Neural crest cell (in vitro differentiated cells): ENCODE measurements around the gene SFI1. TPM values are rescaled to one million over a fixed set of nuclear protein-coding genes. Genes with fewer than 3 reads are reported as not detected.

Experiments
- DNase-seq: peaks from one replicate; pipeline ENCODE4 v3.0.0; 2021; ENCODE audit warnings: low read depth, mixed read lengths, low spot score
- H3K27ac Mint-ChIP-seq: one replicate; pipeline ENCODE4 v1.8.0; 2021; ENCODE audit warnings: mild to moderate bottlenecking, mixed read lengths; ENCODE audit not compliant: unreplicated experiment
- H3K27me3 Mint-ChIP-seq: 2 replicates; pipeline ENCODE4 v1.8.0; 2021; ENCODE audit warnings: low read depth, mild to moderate bottlenecking, mixed read lengths
- H3K36me3 Mint-ChIP-seq: 2 replicates; pipeline ENCODE4 v1.8.0; 2021; ENCODE audit warnings: low read depth, mild to moderate bottlenecking, mixed read lengths
- H3K4me1 Mint-ChIP-seq: 2 replicates; pipeline ENCODE4 v1.8.0; 2021; ENCODE audit warnings: mixed read lengths
- H3K4me3 Mint-ChIP-seq: one replicate; pipeline ENCODE4 v1.8.0; 2021; ENCODE audit warnings: mild to moderate bottlenecking, mixed read lengths
- H3K9me3 Mint-ChIP-seq: 2 replicates; pipeline ENCODE4 v1.8.0; 2021; ENCODE audit warnings: mixed read lengths
- total RNA-seq: library from RNA; stranded (reverse); gene quantifications from 2 replicates; pipeline ENCODE4 v1.2.1, GENCODE V29; 2021
- TF ChIP-seq, protein P1 (sequence below): fragments of 200-600 bp; sonication (generic); conservative IDR thresholded peaks from 2 replicates; pipeline ENCODE4 v1.5.0; 2021; ENCODE audit warnings: antibody characterized with exemption, mild to moderate bottlenecking

SFI1 gene
- total RNA-seq, 1 donor from 2014 or later = 67.3 TPM

DNA sequence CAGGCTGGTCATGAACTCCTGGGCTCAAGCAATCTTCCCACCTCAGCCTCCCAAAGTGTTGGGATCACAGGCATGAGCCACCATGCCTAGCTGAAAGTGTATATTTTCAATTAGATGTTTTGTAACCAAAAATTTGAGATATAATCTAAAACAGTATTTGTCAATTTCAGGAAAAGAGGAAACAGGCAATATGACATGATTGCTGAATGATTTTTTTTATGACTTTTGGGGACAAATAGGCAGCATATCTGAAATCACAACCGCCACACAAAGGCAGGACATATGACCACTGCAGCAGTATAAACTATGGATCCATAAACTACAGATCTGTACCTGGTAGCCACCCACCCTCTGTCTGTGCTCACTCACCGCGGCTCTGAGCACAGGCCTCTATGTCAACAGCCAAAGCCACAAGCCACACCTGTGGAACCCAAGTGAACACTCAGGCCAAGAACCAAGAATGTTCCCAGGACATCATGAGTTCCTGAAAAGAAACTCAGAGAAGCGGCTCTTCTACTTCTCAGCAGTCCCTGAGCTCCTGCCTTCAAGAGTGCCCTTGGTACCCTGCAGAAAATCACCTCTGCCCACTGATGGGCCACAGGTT, 143.2 kb downstream of the SFI1 start:
- H3K27me3 Mint-ChIP-seq = no peaks in the 10 kb centered on the region
- TF ChIP-seq, protein P1, sequence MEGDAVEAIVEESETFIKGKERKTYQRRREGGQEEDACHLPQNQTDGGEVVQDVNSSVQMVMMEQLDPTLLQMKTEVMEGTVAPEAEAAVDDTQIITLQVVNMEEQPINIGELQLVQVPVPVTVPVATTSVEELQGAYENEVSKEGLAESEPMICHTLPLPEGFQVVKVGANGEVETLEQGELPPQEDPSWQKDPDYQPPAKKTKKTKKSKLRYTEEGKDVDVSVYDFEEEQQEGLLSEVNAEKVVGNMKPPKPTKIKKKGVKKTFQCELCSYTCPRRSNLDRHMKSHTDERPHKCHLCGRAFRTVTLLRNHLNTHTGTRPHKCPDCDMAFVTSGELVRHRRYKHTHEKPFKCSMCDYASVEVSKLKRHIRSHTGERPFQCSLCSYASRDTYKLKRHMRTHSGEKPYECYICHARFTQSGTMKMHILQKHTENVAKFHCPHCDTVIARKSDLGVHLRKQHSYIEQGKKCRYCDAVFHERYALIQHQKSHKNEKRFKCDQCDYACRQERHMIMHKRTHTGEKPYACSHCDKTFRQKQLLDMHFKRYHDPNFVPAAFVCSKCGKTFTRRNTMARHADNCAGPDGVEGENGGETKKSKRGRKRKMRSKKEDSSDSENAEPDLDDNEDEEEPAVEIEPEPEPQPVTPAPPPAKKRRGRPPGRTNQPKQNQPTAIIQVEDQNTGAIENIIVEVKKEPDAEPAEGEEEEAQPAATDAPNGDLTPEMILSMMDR = no peak
- no peaks in the 10 kb centered on the region for H3K9me3 Mint-ChIP-seq
- no peaks in the 10 kb centered on the region for H3K36me3 Mint-ChIP-seq
- no peak overlapping the region for H3K4me3 Mint-ChIP-seq
- no peaks in the 10 kb centered on the region for H3K4me1 Mint-ChIP-seq
- DNase-seq = no peak
- no peak overlapping the region for H3K27ac Mint-ChIP-seq

DNA sequence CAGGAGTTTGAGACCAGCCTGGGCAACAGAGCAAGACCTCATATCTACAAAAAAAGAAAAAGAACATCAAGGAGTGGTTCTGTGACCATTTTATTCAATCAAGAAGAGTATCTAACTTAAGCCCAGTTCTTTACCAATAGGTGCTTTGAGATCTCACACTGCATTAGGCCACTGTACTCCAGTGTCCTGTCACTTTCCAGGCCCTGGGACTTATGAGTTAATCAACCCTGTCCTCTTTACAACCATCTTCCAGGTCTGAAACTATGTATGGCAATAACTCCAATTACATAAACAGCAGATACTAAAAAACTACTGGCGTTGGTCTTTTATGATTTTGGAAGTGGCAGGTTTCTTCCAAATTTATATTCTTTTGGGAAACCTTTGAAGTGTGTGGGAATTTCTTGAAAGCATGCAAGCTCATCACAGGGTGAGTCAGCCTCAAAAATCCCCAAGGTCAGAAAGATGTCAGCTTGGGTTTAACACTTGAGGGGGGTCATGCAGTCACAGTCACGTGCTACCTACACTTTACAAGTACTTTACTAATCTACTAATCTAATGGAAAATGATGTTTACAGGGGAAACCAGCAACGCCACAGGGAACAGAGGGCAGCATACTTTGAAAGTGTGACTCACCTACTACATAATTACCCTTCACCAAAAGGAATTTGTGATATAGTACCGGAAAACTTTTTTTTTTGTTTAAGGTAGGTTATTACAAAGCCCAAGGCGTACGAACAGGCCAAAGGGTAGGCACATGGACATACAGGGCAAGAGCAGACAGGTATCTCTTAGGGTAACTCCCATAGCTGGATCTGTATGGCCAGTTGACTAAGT, 150.1 kb downstream of the SFI1 start:
- H3K9me3 Mint-ChIP-seq = no peaks in the 10 kb centered on the region
- H3K27me3 Mint-ChIP-seq = no peaks in the 10 kb centered on the region
- peak overlapping the region; percentile 27 for H3K27ac Mint-ChIP-seq
- H3K36me3 Mint-ChIP-seq = peaks cover 2% of the 10 kb centered on the region
- H3K4me1 Mint-ChIP-seq = no peaks in the 10 kb centered on the region
- no peak overlapping the region for H3K4me3 Mint-ChIP-seq
- no peak for DNase-seq
- TF ChIP-seq, protein P1 = no peak

DNA sequence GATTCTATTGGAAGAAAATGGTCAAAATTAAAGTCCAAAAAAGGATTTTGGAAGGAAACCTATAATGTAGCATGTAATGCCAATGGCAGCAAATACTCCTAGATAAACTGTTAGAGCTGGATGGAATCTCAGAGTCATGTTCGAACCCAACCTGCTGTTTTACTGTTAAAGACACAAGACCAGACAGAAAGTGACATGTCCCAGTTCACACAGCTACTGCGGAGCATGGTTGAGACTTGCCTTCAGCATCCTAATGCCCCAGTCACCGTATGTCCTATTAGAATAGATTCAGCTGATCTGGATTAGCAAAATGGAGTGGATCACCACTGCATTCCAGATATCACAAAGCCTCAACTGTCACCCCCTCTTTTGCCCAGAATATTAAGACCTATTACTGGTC, 150.7 kb downstream of the SFI1 start:
- H3K9me3 Mint-ChIP-seq = no peaks in the 10 kb centered on the region
- H3K4me1 Mint-ChIP-seq = no peaks in the 10 kb centered on the region
- H3K27me3 Mint-ChIP-seq = no peaks in the 10 kb centered on the region
- TF ChIP-seq, protein P1 = no peak
- H3K4me3 Mint-ChIP-seq = no peak overlapping the region
- no peak for DNase-seq
- no peak overlapping the region for H3K27ac Mint-ChIP-seq
- H3K36me3 Mint-ChIP-seq = peaks cover 2% of the 10 kb centered on the region

DNA sequence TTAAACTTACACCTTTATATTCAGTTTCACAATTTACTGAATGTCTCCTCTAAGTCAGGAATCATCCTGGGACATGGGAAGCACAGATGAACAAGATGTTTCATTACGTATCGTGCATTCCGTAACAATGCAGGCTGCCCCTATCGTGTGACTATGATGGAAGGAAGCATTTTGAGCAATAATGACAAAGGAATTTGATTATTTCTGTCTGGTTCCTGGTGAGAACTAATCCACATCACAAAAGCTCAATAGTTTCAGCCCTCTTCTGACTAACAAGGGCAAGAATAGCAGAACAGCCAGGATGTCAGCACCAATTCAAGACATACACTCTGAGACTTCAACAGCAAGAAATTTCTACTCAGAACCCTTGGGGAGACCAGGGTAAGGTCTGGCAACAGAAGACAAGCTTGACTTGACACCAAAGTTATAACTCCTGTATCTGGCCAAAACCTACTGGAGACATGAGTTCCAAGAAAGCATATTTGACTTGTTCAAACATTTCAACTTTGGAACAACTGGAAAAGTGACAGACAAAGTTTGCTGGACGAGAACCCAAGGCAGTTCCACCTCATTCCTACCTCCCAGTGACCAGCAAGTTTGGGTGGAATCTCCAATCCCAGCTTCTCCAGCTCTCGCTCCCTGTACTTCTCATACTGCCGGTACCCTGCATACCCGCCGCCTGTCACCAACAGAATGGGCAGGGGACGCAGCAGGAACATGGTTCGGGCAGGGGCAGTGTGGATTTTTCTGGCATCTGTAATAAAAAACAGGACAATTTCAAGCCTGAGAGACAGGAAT, 151.4 kb downstream of the SFI1 start:
- Mint-ChIP-seq H3K27me3 (no peaks in the 10 kb centered on the region), H3K9me3 (no peaks in the 10 kb centered on the region), H3K4me3 (no peak overlapping the region), H3K27ac (no peak overlapping the region), H3K4me1 (no peaks in the 10 kb centered on the region), H3K36me3 (peaks cover 2% of the 10 kb centered on the region)
- TF ChIP-seq, protein P1 = no peak
- DNase-seq = no peak

DNA sequence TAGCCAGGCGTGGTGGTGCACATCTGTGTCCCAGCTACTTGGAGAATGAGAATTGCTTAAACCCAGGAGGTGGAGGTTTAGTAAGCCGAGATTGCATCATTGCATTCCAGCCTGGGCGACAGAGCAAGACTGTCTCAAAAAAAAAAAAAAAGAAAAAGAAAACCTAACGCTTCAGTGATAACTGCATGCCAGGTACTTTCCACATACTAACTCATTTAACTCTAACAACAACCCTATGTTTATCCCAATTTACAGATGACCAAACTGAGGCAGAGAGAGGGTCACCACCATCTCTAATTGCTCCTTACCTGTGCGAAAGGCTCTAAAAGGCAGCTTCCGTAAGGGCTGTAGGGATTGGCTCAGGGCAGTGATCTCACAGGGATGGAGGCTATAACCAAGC, 154.1 kb downstream of the SFI1 start:
- H3K27me3 Mint-ChIP-seq = no peaks in the 10 kb centered on the region
- no peak overlapping the region for H3K4me3 Mint-ChIP-seq
- no peaks in the 10 kb centered on the region for H3K9me3 Mint-ChIP-seq
- no peak overlapping the region for H3K27ac Mint-ChIP-seq
- H3K36me3 Mint-ChIP-seq = peaks cover 2% of the 10 kb centered on the region
- no peak for DNase-seq
- TF ChIP-seq, protein P1 = no peak
- no peaks in the 10 kb centered on the region for H3K4me1 Mint-ChIP-seq
